Measurements from ENCODE around the gene RTCA.
"Not testable (repeated sequence)": the region's sequence is repeated elsewhere in the genome, so short reads cannot be mapped to it uniquely, and the experiment has no call there.

RTCA gene

GRCh38 chr1:100313382-100313781, 47.4 kb downstream of the RTCA start:
- no peak for DNase-seq

GRCh38 chr1:100316622-100317021, 50.6 kb downstream of the RTCA start:
- DNase-seq: no peak

- no peak for DNase-seq
These were observed 54.5 kb downstream of the RTCA start for GRCh38 chr1:100320311-100321099.

- no peak for DNase-seq
These were observed 55.1 kb downstream of the RTCA start for GRCh38 chr1:100321100-100321493.

DNA sequence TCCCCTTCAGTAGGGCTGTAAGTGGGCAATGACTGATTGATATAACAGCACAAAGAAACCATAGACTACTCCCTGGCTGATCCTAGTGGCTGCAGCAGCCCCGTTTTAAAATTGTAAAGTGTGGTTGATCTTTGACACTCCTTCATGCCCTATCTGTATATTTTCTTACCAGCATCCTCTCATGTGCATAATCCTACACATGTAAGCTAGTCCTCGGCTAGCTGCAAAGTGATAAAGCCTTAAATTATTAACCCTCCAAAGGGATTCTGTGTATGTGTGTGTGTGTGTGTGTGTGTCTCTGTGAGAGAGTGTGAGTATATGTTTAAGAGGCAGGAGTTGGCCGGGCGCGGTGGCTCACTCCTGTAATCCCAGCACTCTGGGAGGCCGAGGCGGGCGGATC, 55.5 kb downstream of the RTCA start:
- DNase-seq: no peak

- DNase-seq: peak; percentile 39
These were observed 56.6 kb downstream of the RTCA start for GRCh38 chr1:100322436-100323211.

DNA sequence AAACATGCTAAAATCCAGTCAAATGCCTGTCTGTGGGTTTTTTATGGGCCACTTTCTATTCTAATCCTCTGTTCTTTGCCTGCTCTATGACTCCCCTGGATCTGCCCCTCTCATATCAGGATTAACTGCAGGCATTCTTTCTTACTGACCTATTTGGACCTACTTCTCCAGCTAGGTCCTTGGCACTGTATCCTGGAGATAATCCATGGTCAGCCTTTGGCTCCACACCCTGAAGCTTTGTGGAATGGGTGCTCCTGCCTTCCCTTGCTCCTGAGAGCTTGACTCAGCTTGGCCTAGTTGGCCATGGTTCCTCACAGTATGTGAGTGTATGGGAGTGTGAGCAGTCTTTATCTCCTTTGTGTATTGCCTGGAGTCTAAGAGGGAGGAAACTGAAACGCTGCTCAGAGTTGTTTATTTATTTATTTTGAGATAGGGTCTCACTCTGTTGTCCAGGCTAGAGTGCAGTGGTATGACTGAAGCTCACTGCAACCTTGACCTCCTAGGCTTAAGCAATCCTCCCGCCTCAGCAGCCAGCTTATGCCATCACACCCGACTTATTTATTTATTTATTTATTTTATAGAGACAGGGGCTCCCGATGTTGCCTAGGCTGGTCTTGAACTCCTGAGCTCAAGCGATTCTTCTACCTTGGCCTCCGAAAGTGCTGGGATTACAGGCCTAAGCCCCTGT, 57.5 kb downstream of the RTCA start:
- DNase-seq: no peak

DNA sequence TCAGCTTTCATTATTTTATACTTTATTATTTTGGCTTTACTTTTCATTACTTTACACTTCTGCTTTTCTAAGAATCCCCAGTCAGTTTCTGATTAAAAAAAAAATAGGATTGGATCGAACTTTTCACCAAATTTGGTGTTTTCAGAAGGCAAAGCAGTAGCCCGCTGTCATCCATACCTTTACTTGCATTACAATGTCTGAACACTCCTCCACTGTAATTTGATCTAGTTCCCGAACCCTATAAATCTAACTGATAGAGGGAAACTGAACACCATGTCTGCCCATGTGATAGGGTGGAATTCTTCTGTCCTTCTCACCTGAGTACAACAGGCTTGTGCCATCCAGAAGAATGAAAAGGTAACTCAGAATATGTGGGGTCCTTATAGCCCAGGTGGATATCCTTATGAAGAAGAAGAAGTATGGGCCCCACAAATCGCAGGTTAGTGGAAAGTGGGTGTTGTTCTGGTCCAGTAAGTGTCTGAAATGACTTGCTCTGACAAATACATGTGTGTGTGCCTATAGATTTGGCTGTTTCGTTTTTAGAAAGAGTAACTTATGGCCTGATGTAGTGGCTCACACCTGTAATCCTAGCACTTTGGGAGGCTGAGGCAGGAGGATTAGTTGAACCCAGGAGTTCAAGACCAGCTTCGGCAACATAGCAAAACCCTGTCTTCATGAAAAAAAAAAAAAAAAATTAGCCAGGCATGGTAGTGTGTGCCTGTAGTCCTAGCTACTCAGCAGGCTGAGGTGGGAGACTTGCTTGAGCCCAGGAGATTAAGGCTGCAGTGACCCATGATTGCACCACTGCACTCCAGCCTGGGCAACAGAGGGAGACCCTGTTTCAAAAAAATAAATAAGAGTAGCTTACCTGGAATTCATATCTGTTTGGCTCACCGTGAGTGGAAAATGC, 59.7 kb downstream of the RTCA start:
- DNase-seq: no peak

DNA sequence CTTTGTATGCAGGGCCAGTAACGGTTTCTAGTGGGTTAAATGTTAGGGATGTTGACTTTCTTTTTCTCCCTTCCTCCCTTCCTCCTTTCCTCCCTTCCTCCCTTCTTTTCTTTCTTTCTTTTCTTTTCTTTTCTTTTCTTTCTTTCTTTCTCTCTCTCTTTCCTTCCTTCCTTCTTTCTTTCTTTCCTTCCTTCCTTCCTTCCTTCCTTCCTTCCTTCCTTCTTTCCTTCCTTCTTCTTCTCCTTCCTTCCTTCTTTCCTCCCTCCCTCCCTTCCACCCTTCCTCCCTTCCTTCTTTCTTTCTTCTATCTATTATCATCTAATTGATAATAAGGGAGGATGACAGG, 60.3 kb downstream of the RTCA start:
- not testable (repeated sequence) for DNase-seq

- DNase-seq: no peak
These were observed 62.1 kb downstream of the RTCA start for GRCh38 chr1:100328133-100328532.

DNA sequence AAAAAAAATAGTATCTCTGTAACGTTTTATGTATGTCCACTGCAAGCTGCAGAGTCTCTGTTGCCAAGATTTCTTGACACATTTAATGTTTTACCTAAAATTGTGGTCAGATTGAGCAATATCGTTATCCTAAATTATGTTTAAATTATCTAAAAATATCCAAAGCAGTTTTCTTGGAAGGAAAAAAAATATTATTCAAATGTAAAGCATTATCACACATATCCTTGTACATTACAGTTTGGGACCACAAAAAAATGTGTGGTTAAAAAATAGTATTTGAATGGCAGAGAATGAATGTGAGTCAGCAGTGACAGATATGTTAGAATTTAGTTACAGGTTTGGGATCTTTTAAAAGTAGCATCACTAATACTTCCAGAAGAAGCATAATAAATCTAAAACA, 65.1 kb downstream of the RTCA start:
- not testable (repeated sequence) for DNase-seq

DNA sequence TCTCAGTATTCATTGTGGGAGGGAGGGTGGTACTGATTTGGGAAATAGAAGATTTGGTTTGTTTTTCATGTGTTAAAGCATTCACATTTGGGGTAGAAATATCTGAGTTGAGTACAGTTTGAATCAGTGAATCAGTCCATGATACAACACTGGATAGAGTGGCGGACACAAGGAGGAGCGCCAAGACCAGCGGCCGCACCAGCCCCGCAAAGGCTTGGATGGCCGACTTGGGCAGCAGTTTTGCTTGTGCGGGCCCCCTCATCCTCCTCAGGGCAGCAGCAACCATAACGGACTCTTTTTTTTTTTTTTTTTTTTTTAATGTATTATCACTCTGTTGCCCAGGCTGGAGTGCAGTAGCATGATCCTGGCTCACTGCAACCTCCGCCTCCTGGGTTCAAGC, 66.3 kb downstream of the RTCA start:
- no peak for DNase-seq

GRCh38 chr1:100335436-100335835, 69.4 kb downstream of the RTCA start:
- DNase-seq: no peak

DNA sequence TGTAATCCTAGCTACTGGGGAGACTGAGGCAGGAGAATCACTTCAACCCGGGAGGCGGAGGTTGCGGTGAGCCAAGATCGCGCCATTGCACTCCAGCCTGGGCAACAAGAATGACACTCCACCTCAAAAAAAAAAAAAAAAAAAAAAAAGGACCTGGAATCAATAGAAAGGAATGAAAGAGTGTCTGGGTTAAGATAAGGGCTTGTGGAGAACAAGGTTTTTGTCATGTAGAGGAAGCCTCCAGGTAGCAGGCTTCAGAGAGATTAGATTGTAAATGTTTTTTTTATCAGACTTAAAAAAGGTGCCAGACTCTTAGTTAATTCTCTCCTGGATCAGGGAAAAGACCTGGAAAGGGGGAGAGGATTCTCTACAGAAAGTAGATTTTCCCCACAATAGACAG, 71.9 kb downstream of the RTCA start:
- not testable (repeated sequence) for DNase-seq

DNA sequence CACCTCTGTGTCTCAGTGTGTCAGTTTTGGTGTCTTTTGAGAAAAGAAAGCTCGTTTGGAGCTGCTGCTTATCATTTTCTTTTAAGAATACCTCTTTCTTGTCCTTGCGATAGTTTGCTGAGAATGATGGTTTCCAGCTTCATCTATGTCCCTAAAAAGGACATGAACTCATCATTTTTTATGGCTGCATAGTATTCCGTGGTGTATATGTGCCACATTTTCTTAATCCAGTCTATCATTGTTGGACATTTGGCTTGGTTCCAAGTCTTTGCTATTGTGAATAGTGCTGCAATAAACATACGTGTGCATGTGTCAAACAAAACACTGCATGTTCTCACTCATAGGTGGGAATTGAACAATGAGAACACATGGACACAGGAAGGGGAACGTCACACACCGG, 73.7 kb downstream of the RTCA start:
- DNase-seq: not testable (repeated sequence)

DNA sequence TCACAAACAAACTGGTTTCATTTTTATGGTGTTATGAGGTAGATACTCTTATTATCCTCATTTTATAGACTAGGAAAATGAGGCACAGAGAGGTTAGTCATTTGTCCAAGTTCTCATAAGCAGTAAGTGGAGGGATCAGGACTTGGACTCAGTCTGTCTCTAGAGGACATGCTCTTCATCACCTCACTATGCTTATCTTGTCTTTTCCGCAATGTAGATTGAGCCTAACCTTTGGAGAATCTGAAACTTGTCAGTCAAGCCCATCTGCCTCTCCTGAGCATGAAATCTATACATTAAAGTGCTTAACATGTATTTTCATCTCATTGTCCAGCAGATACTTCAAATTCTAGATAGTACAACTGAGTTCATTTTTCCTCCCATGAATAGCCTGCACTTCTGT, 74.5 kb downstream of the RTCA start:
- DNase-seq: no peak

GRCh38 chr1:100342348-100342747, 76.3 kb downstream of the RTCA start:
- DNase-seq: no peak
